ENCODE measurements around the gene COL18A1. TPM values are rescaled to one million over a fixed set of nuclear protein-coding genes. Genes with fewer than 3 reads are reported as not detected.

Gene COL18A1
- total and polyA plus RNA-seq, 2 donors (not counting 1 experiment from before 2014, with no cell fraction given) = 15.6 to 24.7 TPM

- no peaks in the 10 kb centered on the region for H4K20me1 ChIP-seq (ENCODE audit: control insufficient read depth, insufficient read depth, low read length, poor library complexity, severe bottlenecking)
- no peak for TF ChIP-seq EZH2 (IDR thresholded peaks at IDR 0.05; ENCODE audit: borderline replicate concordance, insufficient read depth, low read depth, low read length, poor library complexity, severe bottlenecking)
- TF ChIP-seq CTCF (IDR thresholded peaks at IDR 0.05) = no peak
- 96% methylated on average over 22 of the region's 25 CpGs for WGBS (ENCODE audit: insufficient coverage)
- no peaks in the 10 kb centered on the region for H3K27me3 ChIP-seq (replicated peaks in 1 of 4; ENCODE audit: control extremely low read depth in 1 of 4, control insufficient read depth in 3 of 4, insufficient read depth in 4 of 4, low read length in 3 of 4)
- Mint-ChIP-seq H3K27me3 (no peaks in the 10 kb centered on the region), H3K4me1 (peaks cover 16% of the 10 kb centered on the region), H3K27ac (peak overlapping the region; percentile 63), H3K9me3 (ENCODE audit: insufficient read depth) (no peaks in the 10 kb centered on the region), H3K4me3 (no peak overlapping the region)
- no peak for DNase-seq
- H3K4me2 ChIP-seq (replicated peaks; ENCODE audit: low read depth, low read length, poor library complexity, severe bottlenecking) = no peak overlapping the region
- no peak overlapping the region for H3K27ac ChIP-seq (ENCODE audit: low read length in 2 of 2)
- intact Hi-C loops (cut with micrococcal nuclease) = no loop called here
- ChIA-PET CTCF (no interaction called here), POLR2A (no interaction called here)
- H3K9ac ChIP-seq (ENCODE audit: low read length) = no peak overlapping the region
- peaks cover 0 to 3% (median 0%) of the 10 kb centered on the region in 3 donors for H3K9me3 ChIP-seq (ENCODE audit: control extremely low read depth in 1 of 3, control insufficient read depth in 2 of 3, insufficient read depth in 1 of 3, low read length in 2 of 3)
- no peaks in the 10 kb centered on the region for H3K79me2 ChIP-seq (ENCODE audit: control insufficient read depth, insufficient read depth, low read length)
- no peaks in the 10 kb centered on the region for H3K36me3 ChIP-seq (replicated peaks in 1 of 2; ENCODE audit: control extremely low read depth in 1 of 2, control insufficient read depth in 1 of 2, extremely low read depth in 1 of 2, insufficient read depth in 2 of 2, low read length in 1 of 2)
- H2AFZ ChIP-seq (ENCODE audit: insufficient read depth, low read depth, low read length, poor library complexity, severe bottlenecking) = no peak overlapping the region
- H3K4me1 ChIP-seq (ENCODE audit: control insufficient read depth in 2 of 2, insufficient read depth in 2 of 2, low read length in 2 of 2) = peaks cover 10 to 16% of the 10 kb centered on the region in 2 donors
- no peak overlapping the region for H3K4me3 ChIP-seq (ENCODE audit: control extremely low read depth in 1 of 5, extremely low read depth in 1 of 5, insufficient read depth in 1 of 5, low read depth in 2 of 5, low read length in 4 of 5)
- no peak for ATAC-seq (ENCODE audit: low read depth)
Observed at GRCh38 chr21:45485686-45486442, 80.9 kb downstream of the COL18A1 start.

- ATAC-seq (ENCODE audit: low read depth) (no peak), DNase-seq (no peak)
- Histone ChIP-seq H3K27ac (ENCODE audit: low read length in 2 of 2) (no peak overlapping the region), H3K9ac (ENCODE audit: low read length) (no peak overlapping the region), H3K36me3 (replicated peaks in 1 of 2; ENCODE audit: control extremely low read depth in 1 of 2, control insufficient read depth in 1 of 2, extremely low read depth in 1 of 2, insufficient read depth in 2 of 2, low read length in 1 of 2) (no peaks in the 10 kb centered on the region), H3K9me3 (ENCODE audit: control extremely low read depth in 1 of 3, control insufficient read depth in 2 of 3, insufficient read depth in 1 of 3, low read length in 2 of 3) (peaks cover 0 to 3% (median 0%) of the 10 kb centered on the region in 3 donors), H4K20me1 (ENCODE audit: control insufficient read depth, insufficient read depth, low read length, poor library complexity, severe bottlenecking) (no peaks in the 10 kb centered on the region), H3K4me1 (ENCODE audit: control insufficient read depth in 2 of 2, insufficient read depth in 2 of 2, low read length in 2 of 2) (peaks cover 10 to 16% of the 10 kb centered on the region in 2 donors), H3K79me2 (ENCODE audit: control insufficient read depth, insufficient read depth, low read length) (no peaks in the 10 kb centered on the region), H2AFZ (ENCODE audit: insufficient read depth, low read depth, low read length, poor library complexity, severe bottlenecking) (no peak overlapping the region), H3K4me3 (ENCODE audit: control extremely low read depth in 1 of 5, extremely low read depth in 1 of 5, insufficient read depth in 1 of 5, low read depth in 2 of 5, low read length in 4 of 5) (no peak overlapping the region), H3K4me2 (replicated peaks; ENCODE audit: low read depth, low read length, poor library complexity, severe bottlenecking) (no peak overlapping the region), H3K27me3 (replicated peaks in 1 of 4; ENCODE audit: control extremely low read depth in 1 of 4, control insufficient read depth in 3 of 4, insufficient read depth in 4 of 4, low read length in 3 of 4) (no peaks in the 10 kb centered on the region)
- no peaks in the 10 kb centered on the region for H3K27me3 Mint-ChIP-seq
- intact Hi-C loops (cut with micrococcal nuclease) = no loop called here
- 93% methylated on average over 28 of the region's 29 CpGs for WGBS (ENCODE audit: insufficient coverage)
- no peak overlapping the region for H3K27ac Mint-ChIP-seq
- H3K4me3 Mint-ChIP-seq = no peak overlapping the region
- CTCF ChIA-PET = no interaction called here
- TF ChIP-seq EZH2 (IDR thresholded peaks at IDR 0.05; ENCODE audit: borderline replicate concordance, insufficient read depth, low read depth, low read length, poor library complexity, severe bottlenecking) = no peak
- no peaks in the 10 kb centered on the region for H3K9me3 Mint-ChIP-seq (ENCODE audit: insufficient read depth)
- POLR2A ChIA-PET = no interaction called here
- peaks cover 16% of the 10 kb centered on the region for H3K4me1 Mint-ChIP-seq
Observed at GRCh38 chr21:45486443-45487160, 81.6 kb downstream of the COL18A1 start.
